Stimulated activated CD8-positive, alpha-beta memory T cell treated with anti-CD3 and anti-CD28 coated beads, Interleukin-4, amount 100 ng/mL, for 24 hours (primary cell): Measurements from ENCODE around the gene ZNF587B.
"Not testable (repeated sequence)": the region's sequence is repeated elsewhere in the genome, so short reads cannot be mapped to it uniquely, and the experiment has no call there.

Source experiments
- DNase-seq: peaks from one replicate; pipeline ENCODE4 v3.0.0-alpha.2; 2020; ENCODE audit warnings: low read depth

The ZNF587B gene

DNA sequence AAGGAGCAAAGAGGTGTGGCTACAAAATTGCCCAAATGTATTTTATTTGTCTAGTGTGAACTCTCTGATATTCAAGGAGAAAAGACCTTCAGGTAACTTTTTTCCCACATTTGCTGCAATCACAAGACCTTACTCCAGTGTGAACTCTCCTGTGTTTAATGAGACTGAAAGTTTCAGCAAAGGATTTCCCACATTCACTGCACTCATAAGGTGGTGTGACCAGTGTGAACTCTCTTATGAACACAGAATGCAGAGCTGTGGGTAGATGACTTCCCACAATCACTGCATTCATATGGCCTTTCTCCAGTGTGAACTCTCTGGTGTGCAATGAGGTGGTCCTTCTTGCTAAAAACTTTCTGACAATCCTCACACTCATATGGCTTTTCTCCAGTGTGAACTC is 42.4 kb downstream of the ZNF587B start:
- no peak for DNase-seq

- DNase-seq: not testable (repeated sequence)
Observed at GRCh38 chr19:57873883-57874799, 44.0 kb downstream of the ZNF587B start.

DNA sequence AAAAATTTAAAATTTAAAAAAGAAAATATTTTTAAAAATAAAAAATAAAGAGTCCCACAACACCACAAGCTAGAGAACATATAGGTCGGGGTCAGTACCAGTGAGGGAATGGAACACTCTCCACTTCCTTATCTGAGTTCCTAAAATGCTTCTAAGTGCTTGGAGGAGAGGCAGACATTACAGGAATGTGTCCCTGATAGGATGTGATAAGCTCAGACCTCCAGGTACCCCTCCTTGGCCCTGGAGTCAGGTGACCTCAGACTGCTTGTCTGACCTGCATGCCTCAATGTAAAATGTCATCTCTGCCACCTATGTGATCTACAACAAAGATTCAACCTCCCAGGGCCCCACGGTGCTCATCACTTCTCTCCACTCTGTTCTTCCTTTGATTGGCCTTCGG is 55.9 kb downstream of the ZNF587B start:
- no peak for DNase-seq

- no peak for DNase-seq
Observed at GRCh38 chr19:57887195-57887941, 57.3 kb downstream of the ZNF587B start.

DNA sequence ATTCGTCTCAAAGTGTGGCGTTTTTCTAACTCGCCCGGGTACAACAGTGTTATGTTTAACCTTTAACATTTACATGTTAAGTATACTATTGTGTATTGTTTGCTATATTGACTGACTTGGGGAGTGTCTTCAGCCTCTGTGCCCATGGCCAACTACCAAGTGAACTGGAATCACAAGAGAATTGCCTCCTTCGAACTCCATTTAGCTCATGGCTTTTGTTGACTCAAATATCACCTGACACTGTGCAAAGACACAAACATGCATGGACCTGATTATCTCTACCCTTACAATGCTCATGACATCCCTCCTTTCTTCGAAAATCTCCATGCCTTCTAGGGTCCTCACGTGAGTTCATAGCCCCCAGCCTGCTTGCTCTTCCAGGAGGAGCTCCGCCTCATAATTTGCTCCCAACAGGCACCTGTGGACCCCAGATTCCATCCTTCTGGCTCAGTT is 58.0 kb downstream of the ZNF587B start:
- no peak for DNase-seq

- peak; percentile 67 for DNase-seq
Observed at GRCh38 chr19:57888560-57889231, 58.6 kb downstream of the ZNF587B start, which contains the start of gene ZNF814. Gene ZNF814 (minus strand): TSS chr19:57889037. CDS start chr19:57888802, 235 bp downstream.

DNA sequence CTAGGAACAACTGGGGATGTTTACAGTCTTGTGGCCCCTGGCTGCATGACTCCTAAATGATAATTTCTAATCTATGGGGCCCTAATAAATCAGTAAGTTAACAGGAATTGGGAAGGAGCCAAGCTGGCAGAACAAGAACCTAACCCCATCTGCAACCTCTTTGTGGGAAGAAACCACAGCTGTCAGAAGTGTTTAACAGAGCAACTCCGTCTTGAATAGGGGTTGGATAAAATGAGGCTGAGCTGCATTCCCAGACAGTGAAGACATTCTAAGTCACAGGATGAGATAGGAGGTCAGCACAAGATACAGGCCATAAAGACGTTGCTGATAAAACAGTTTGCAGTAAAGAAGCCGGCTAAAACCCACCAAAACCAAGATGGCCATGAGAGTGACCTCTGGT is 60.6 kb downstream of the ZNF587B start:
- DNase-seq: not testable (repeated sequence)
